ENCODE data around the gene RASSF7.
A peak's percentile ranks its signal among the peaks of the same experiment; 100 is the strongest.

The RASSF7 gene

DNA sequence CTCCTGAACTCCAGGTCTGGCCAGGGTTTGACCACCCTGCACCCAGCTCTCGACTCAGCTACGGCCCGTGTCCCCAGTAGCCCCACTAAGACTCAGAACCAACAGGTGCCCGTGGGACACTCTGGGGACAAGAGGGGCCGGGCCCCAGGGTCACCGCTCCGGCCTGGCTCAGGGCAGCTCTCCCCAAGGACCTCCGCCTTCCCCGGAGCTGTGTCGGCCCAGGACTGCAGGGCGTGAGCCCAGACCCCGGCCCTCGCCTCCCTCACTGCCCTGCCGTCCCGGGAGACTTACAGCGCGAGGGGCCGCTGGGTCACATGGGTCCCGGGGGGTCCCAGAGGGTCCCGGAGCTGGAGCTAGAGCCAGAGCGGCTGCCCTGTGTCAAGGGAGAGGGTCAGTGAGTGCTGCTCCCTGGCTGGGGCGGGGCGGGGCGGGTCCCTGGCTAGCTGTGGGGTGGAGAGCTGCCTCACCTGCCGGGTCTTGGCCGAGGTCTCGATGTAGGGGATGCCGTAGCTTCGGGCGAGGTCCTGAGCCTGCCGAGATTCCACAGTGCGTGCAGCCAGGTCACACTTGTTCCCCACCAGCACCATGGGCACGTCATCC is 27.7 kb upstream of the RASSF7 start:
- DNase-seq: no peak

DNA sequence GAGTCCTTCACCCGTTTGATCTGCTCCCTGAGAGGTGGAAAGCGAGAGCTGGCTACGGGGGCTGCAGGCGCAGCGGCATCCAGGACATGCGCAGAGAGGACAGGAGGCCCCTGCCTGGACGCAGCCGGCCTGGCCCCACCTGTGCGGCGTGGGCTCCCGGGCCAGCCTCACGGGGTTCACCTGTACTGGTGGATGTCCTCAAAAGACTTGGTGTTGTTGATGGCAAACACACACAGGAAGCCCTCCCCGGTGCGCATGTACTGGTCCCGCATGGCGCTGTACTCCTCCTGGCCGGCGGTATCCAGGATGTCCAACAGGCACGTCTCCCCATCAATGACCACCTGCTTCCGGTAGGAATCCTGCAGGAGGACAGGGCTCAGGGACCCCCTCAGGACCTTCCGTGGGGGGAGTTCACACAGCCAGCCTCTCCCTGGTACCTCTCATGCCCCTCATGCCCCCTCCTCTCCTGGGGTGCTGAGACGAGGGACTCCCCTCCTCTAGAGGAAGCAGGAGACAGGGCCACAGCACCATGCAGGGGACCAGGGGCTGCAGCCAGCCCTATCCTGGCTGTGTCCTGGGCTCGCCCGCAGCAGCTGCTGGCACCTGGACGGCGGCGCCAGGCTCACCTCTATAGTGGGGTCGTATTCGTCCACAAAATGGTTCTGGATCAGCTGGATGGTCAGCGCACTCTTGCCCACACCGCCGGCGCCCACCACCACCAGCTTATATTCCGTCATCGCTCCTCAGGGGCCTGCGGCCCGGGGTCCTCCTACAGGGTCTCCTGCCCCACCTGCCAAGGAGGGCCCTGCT is 27.0 kb upstream of the RASSF7 start:
- no peak for DNase-seq

DNA sequence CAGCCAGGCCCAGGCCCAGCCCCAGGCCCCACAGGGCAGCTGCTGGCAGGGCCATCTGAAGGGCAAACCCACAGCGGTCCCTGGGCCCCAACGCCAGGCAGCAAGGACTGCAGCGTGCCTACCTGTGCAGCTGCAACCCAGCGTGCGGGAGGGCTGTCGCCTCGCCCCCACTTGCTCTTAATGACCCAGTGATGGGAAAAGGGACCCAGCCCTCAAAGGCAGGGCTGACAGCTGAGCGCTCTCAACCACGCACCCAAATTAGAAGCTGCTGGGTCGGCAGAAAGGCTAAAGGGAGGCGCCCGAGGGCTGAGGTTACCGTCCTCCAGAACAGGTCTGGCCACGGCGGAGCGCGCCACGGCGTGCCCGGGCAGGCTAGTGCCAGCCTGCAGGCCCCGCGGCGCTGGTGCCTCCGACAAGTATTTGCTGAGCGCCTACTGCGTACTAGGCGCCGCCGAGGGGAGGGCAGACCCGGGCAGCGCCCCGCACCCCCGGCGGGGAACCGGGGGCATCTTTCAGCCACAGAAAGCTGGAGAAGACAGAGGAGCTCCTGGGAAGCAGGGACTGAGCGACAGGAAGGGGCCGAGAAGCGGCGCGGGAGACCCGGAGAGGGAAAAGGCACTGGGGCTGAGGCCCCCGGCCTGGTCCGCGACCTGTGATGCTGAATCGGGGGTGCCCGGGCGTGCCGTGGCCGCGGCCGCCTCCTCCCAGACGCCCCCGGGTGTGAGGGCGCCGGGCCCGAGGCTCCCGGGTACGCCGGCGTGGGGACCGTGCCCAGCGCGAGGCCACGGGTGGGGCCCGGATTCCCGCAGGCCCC is 26.2 kb upstream of the RASSF7 start:
- no peak for DNase-seq

DNA sequence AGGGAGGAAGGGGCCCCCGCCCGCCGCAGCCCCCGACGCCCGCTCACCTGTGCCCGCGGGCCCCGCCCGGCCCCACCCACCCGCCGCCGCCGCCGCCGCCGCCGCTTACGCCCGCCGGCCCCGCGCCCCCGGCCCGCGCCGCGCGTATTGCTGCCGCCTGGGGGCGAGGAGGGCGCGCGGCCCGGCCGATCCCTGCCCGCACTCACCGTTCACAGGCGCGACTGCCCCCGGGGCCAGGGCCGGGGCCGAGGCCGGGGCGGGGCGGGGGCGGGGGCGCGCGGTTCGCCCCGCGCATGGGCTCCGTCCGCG is 25.6 kb upstream of the RASSF7 start:
- DNase-seq: no peak

- peak; percentile 96 for DNase-seq
These were observed 25.0 kb upstream of the RASSF7 start, which contains the start of gene HRAS for GRCh38 chr11:535519-536454. Gene HRAS (minus strand): TSS chr11:535576.

DNA sequence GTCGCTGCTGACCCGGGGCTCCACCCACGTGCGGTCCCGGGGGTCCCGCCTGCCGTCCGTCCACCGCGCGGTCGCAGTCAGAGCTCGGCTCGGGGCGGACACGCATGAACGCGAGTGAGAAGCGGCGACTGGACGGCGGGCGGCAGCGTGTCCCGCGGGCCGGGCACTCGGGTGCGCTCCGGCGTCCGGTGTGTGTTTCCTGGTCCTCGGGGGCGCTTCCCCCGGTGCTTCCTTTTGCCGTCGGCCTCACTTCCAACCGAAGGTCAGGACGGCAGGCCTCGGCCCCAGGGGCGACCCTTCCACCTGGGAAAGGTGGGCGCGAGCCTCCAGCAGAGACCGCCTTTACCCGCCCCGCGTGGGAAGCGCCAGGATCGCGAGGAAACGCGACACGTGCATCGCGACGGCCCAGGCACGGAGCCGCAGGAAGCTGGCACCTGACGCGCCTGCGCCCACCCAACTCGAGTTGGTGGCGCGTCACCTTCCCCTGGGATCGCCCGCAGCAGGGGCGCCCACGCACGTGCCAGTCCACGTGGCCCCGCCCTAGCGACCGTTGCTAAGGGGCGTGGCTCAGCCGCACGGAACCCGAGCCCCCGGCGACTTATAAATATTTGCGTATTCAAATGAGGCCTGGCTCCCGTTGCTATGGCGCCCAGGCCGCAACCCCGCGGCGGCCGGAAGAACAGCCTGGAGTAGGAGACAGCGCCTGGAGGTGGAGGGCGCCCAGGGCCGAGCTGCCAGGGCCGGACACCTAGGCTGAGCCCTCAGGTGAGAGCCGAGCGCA is 23.7 kb upstream of the RASSF7 start, which contains the start of gene LRRC56:
TSS of gene LRRC56 (plus strand) at position 687 of the 781 bp plus-strand sequence. CDS start 3,158 bp downstream, outside the sequence.
- DNase-seq: peak; percentile 89

DNA sequence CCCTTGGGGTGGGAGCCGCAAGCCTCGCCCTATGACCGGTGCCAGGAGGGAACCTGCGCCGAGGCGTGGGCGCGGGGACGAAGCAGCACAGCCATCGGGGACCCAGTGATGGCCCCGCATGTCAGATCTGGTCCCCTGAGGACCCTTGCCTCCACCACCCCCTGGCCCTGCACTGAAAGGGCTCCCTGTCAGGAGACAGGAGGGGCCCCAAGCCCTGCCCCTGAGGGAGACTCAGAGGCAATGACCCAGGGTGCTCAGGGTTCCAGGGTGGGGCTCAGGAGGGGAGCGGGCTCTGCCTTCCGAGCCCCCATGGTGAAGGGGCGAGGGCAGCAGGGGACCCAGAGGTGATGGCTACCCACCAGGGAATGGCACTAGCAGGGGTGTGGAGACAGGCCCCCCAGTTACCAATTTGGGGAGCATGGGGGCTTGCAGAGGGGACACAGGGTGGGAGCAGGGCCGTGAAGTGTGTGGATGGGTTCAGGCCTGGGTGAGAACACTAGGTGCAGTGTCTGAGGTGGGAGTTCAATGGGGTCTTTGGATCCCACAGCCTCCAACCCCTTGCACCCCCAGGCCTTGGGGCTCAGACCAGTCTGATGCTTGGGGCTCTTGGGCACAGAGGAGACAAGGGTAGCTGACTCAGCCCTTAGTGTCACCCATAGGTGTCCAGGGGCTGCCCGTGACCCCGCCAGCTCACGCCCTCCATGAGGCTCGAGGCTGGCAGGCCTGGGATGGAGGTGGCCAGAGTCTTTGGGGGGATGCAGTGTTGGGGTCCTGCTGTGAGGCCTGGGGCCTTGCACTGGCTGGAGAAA is 22.9 kb upstream of the RASSF7 start:
- no peak for DNase-seq

DNA sequence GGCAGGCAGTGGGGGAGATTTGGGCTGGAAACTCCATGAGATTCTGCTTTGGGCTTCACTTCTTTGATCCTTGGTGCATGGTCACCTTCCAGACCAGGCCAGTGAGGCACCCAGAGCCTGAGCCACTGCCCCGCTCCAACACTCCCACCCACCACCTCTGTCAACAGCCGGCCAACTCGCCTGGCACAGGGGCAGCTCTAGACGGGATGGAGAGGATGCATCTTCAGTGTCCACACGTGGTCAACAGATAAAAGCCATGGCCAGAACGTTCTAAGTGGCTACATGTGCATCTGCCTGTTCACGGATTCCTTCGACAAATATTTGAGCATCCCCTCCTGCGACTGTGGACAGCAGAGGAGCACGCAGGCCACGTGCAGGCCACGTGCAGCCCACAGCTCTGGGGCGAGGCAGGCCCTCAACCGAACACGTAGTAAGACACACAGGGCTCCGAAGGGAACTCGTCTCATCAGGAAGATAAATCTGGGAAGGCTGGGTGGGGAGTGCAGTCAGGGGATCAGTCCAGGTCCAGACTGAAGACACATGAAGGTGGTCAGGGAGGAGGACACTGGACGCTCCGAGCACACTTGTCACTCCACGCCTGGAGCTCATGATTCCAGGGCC is 22.2 kb upstream of the RASSF7 start:
- no peak for DNase-seq

- no peak for DNase-seq
These were observed 20.7 kb upstream of the RASSF7 start for GRCh38 chr11:539971-540481.

DNA sequence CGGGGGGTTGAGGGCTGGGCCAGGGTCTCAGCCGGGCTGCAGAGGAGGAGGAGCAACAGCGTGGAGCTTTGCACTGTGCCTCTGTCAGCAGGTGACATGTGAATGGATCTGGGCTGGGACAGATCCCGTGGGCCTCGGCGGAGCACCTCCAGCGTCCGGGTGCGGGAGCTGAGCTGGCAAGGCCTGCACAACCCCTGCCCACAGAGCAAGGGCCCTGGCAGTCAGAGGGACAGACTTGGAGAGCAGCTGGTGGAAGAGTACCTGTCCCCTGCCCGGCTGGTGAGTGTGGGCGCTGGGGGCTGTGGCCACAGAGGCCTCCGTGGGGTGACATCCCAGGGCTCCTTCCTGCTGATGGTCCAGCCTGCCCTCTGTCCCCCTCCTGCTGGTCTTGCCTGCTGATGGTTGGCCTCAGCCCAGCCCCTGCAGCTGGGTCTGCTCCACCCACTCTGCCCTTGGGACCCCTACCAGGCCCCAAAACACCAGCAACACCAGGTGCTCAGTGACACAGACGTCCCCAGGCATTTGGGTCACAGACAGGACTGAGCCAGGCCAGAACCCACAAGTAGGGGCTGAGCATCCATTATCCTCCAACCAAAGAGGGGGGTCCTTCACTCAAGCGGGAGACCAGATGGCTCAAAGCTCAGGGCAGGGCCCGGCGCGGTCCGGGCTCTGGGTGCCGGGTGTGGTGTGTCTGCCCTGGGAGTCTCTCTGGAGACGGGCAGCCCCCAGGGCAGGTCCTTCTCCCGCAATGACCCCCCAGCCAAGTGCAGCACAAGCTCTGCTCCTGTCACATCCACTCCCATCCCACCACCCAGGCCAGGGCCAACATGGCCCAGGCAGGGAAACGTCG is 20.0 kb upstream of the RASSF7 start:
- no peak for DNase-seq

DNA sequence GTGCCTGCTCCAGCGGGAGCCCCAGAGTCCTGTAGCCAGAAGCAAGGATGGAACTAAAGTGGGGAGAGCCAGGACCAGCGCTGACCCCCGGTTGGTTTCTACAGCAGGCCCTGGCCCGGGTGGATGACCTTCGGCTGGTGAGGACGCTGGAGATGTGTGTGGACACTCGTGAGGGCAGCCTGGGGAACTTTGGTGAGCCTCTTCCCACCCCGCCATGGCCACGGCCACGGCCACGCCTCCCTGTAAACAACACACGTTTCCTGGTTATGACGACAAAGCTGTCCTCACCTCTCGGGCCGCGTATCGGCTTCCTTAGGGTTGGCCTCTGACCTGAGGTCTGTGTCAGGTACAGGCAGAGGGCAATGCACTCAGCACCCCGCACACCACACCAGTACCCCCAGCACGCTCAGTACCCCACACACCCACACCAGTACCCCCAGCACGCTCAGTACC is 19.3 kb upstream of the RASSF7 start:
- no peak for DNase-seq

- DNase-seq: no peak
These were observed 16.0 kb upstream of the RASSF7 start for GRCh38 chr11:544817-545166.

GRCh38 chr11:545171-545570 is 15.6 kb upstream of the RASSF7 start:
- DNase-seq: no peak

DNA sequence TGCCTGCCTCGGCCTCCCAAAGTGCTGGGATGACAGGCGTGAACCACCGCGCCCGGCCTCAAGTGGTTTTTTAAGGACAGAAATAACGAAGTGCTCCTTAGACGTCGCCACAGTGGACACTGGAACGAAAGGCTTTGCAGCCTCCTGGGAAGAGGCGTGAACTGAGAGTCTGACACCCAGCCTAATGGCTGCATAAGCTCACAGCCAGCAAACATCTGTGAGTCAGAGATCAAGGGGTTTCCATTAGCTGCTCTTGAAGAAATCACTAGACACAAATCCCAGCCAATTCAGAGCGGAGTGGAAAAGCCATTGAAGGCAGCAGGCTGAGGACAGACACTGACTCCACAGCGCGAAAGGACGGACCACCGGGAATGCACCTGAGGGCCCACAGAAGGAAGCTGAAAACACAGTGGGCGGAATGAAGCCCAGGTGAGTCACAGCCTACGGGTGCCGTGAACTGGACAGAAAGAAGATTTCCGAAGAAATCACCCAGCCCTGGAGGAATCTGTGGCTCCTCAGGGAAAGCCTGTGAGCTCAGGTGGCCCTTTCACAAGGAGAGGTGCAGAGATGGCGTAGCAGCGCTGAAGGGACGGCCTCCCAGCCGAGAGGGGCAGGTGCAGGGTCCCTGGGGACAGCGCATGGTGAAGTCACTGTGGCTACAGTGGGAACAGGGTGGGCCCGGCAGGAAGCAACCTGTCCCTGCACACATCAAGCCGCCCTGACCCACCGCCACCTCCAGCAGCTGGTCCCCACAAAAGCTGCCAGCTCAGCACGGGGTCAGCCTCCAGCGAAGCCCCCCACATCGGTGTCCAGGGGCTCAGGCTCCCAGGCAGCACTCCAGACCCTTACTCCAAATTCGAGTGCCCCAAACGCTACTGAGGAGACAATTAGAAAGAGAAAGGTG is 11.8 kb upstream of the RASSF7 start:
- DNase-seq: no peak

DNA sequence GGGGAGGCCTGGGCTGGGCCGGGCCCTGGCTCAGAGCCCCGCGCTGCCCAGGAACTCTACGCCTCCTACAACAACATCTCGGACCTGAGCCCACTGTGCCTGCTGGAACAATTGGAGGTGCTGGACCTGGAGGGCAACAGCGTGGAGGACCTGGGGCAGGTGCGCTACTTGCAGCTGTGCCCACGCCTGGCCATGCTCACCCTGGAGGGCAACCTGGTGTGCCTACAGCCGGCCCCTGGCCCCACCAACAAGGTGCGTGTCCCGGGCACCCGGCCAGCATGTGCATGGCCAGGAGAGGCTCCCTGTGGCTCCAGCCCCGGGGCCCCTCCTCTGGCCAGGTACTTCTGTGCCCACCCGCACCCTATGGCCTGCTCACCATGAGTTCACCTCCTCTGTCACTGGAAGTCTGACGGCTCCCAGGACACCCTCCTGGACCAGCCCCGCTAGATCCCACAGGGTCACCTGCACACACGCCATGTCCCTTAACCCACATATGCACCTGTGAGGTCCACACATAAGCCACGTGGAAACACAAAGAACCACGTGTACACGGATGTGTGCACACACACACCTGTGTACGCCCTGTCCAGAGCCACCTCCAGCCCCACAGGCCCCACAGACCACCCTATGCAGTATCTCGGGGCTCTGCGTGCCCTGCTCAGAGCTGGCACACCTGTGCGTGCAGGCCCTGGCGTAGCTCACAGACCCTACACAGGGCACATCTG is 10.6 kb upstream of the RASSF7 start:
- no peak for DNase-seq

GRCh38 chr11:550746-551085 is 10.1 kb upstream of the RASSF7 start:
- no peak for DNase-seq

DNA sequence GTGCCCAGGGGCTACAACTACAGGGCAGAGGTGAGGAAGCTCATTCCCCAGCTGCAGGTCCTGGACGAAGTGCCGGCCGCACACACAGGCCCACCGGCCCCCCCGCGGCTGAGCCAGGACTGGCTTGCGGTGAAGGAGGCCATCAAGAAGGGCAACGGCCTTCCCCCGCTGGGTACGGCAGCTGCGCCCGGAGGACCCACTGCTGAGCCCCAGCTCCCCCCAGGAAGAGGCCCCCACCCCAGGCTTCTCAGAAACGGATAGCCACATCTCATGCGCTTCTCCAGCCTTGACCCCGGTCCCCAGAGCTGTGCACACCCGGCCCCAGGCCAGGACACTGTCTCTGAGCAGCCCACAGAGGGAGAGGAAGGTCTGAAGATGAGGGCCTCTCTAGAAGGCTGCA is 9.6 kb upstream of the RASSF7 start:
- DNase-seq: no peak

GRCh38 chr11:551596-551995 is 9.2 kb upstream of the RASSF7 start:
- DNase-seq: no peak

All from activated gamma-delta T cell treated with Interleukin-2 at 50 U/mL for 16 hours (primary cell).